ENCODE measurements around the gene ACTL6B. TPM values are rescaled to one million over a fixed set of nuclear protein-coding genes. Genes with fewer than 3 reads are reported as not detected.

The ACTL6B gene
- total RNA-seq, 1 experiment from 2014 or later: not detected

- Histone ChIP-seq H2AFZ (no peak overlapping the region), H3K9me3 (ENCODE audit: insufficient read depth, low read depth) (no peaks in the 10 kb centered on the region), H4K20me1 (ENCODE audit: insufficient read depth) (no peaks in the 10 kb centered on the region), H3K27ac (no peak overlapping the region), H3K36me3 (ENCODE audit: low read depth) (no peaks in the 10 kb centered on the region), H3K4me1 (replicated peaks; ENCODE audit: insufficient read depth) (no peaks in the 10 kb centered on the region), H3K4me2 (no peak overlapping the region), H3K4me3 (no peak overlapping the region), H3K9me2 (ENCODE audit: insufficient read depth) (no peaks in the 10 kb centered on the region), H3K79me2 (ENCODE audit: low read depth) (no peaks in the 10 kb centered on the region), H3F3A (ENCODE audit: insufficient read depth, low read depth) (peaks cover 5% of the 10 kb centered on the region; the same call in 1 of the 2 replicates), H3K27me3 (ENCODE audit: insufficient read depth, low read depth) (no peaks in the 10 kb centered on the region)
- no peak for TF ChIP-seq EZH2 (IDR thresholded peaks at IDR 0.05; ENCODE audit: low read depth)
- TF ChIP-seq CTCF (conservative IDR thresholded peaks at IDR 0.05): no peak
- DNase-seq: no peak
- BruUV-seq (replicated peaks): no TSS peak
- ChIA-PET POLR2A (ENCODE audit: unreplicated experiment) (no interaction called here), CTCF (no interaction called here)
- intact Hi-C loops (cut with micrococcal nuclease; ENCODE audit: unreplicated experiment): no loop called here
Measured at GRCh38 chr7:100595188-100595587, 61.1 kb downstream of the ACTL6B start.

Other genes starting within 250 kb of the ACTL6B start
- gene ZCWPW1, start 227.7 kb downstream of the ACTL6B start, total RNA-seq (2021): 7.4 TPM in 2 replicates
- 62.6 and 70.3 TPM in 2 replicates for gene MEPCE, start 226.6 kb downstream of the ACTL6B start, total RNA-seq (2021)
- gene PPP1R35, start 220.0 kb downstream of the ACTL6B start, total RNA-seq (2021): 49.1 and 67.6 TPM in 2 replicates
- gene SPACDR, start 192.2 kb downstream of the ACTL6B start, total RNA-seq (2021): 1.4 and 4.2 TPM in 2 replicates
- 68.8 and 79.8 TPM in 2 replicates for gene TSC22D4, start 177.2 kb downstream of the ACTL6B start, total RNA-seq (2021)
- gene NYAP1, start 172.5 kb downstream of the ACTL6B start, total RNA-seq (2021): 1.3 and 1.9 TPM in 2 replicates
- gene AGFG2, start 117.2 kb downstream of the ACTL6B start, total RNA-seq (2021): 30.4 and 35.2 TPM in 2 replicates
- 11.0 and 15.3 TPM in 2 replicates for gene SAP25, start 82.5 kb downstream of the ACTL6B start, total RNA-seq (2021)
- gene LRCH4, start 70.3 kb downstream of the ACTL6B start, total RNA-seq (2021): 86.6 and 89.6 TPM in 2 replicates
- 2.7 and 4.6 TPM in 2 replicates for gene FBXO24, start 70.1 kb downstream of the ACTL6B start, total RNA-seq (2021)
- gene PCOLCE, start 54.1 kb downstream of the ACTL6B start, total RNA-seq (2021): 25.1 and 35.2 TPM in 2 replicates
- gene MOSPD3, start 43.9 kb downstream of the ACTL6B start, total RNA-seq (2021): 38.1 and 38.8 TPM in 2 replicates
- gene TFR2, start 14.9 kb downstream of the ACTL6B start, total RNA-seq (2021): 4.8 and 6.2 TPM in 2 replicates
- gene GNB2, start 17.3 kb upstream of the ACTL6B start, total RNA-seq (2021): 299 and 326 TPM in 2 replicates
- 55.1 and 64.2 TPM in 2 replicates for gene GIGYF1, start 37.8 kb upstream of the ACTL6B start, total RNA-seq (2021)
- 59.4 and 62.7 TPM in 2 replicates for gene POP7, start 49.7 kb upstream of the ACTL6B start, total RNA-seq (2021)
- gene EPO, start 64.0 kb upstream of the ACTL6B start, total RNA-seq (2021): 0.30 and 0.44 TPM in 2 replicates
- not detected in 2 replicates for gene ZAN, start 77.1 kb upstream of the ACTL6B start, total RNA-seq (2021)
- 79.4 and 94.6 TPM in 2 replicates for gene EPHB4, start 171.1 kb upstream of the ACTL6B start, total RNA-seq (2021)
- 34.7 and 36.7 TPM in 2 replicates for gene SLC12A9, start 196.3 kb upstream of the ACTL6B start, total RNA-seq (2021)
- gene TRIP6, start 210.9 kb upstream of the ACTL6B start, total RNA-seq (2021): 89.3 and 91.4 TPM in 2 replicates
- gene SRRT, start 218.7 kb upstream of the ACTL6B start, total RNA-seq (2021): 116 and 144 TPM in 2 replicates
- 2.7 and 2.8 TPM in 2 replicates for gene UFSP1, start 233.3 kb upstream of the ACTL6B start, total RNA-seq (2021)
- 0.28 and 0.35 TPM in 2 replicates for gene ACHE, start 239.4 kb upstream of the ACTL6B start, total RNA-seq (2021)

Measured in PC-9 (cell line).